ENCODE measurements around the gene TMOD1.

GRCh38 chr9:97567182-97567893 is 65.9 kb downstream of the TMOD1 start:
- no peak for TF ChIP-seq CTCF (IDR thresholded peaks at IDR 0.05; ENCODE audit: low read depth, low read length)
- TF ChIP-seq EZH2phosphoT487 (IDR thresholded peaks at IDR 0.05; ENCODE audit: low read depth) = no peak

All from OCI-LY3 (cell line).